ENCODE data around the gene MFAP2. TPM values are rescaled to one million over a fixed set of nuclear protein-coding genes. Genes with fewer than 3 reads are reported as not detected.
A peak's percentile ranks its signal among the peaks of the same experiment; 100 is the strongest.

Gene MFAP2
- total RNA-seq, 1 experiment from 2014 or later = 0.58 TPM

DNA sequence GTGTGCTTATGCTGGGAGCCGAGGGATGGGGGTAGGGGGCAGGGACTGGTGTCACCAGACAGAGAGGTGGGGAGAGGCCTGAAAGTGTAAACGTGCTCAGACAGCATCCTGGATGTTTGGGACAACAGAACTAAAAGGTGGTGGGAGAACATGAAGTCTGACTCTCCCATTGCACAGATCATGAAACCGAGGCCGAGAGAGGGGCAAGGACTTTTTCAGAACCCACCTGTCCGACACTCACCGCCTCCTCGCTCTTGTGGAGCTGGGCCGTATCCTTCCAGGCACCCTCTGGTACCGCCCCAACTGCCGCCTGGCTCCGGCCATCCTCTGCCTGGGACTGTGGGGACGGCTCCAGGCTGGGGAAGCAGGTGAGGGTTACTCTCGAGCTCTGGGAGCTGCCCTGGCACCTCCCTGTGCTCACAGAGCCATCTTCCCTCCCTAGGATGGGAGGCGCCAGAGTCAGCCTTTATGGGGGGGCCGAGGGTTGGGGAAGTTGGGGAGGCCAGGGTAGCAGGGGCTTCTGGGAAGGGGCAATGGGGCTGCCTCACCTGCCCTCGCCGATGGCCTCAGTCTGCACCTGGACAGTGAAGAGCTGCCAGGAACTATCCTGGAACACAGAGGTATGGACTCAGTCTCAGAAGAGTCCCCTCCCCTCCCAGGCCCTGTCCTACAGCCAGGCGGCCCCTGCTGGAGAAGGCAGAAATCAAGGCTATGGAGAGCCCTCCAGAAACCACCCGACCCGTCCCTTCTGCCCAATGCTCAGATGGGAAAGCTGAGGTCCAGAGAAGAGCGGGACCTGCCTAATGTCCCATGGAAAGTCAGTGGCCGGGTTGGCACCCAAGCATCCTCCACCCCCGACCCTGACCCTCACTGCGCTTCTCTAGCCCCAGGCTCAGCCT is 24.3 kb upstream of the MFAP2 start:
- no peaks in the 10 kb centered on the region for H3K27me3 Mint-ChIP-seq (ENCODE audit: insufficient read depth, unreplicated experiment)
- H3K4me1 Mint-ChIP-seq (ENCODE audit: insufficient read depth, unreplicated experiment) = peaks cover 8% of the 10 kb centered on the region
- TF ChIP-seq, protein P1, sequence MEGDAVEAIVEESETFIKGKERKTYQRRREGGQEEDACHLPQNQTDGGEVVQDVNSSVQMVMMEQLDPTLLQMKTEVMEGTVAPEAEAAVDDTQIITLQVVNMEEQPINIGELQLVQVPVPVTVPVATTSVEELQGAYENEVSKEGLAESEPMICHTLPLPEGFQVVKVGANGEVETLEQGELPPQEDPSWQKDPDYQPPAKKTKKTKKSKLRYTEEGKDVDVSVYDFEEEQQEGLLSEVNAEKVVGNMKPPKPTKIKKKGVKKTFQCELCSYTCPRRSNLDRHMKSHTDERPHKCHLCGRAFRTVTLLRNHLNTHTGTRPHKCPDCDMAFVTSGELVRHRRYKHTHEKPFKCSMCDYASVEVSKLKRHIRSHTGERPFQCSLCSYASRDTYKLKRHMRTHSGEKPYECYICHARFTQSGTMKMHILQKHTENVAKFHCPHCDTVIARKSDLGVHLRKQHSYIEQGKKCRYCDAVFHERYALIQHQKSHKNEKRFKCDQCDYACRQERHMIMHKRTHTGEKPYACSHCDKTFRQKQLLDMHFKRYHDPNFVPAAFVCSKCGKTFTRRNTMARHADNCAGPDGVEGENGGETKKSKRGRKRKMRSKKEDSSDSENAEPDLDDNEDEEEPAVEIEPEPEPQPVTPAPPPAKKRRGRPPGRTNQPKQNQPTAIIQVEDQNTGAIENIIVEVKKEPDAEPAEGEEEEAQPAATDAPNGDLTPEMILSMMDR (IDR thresholded peaks at IDR 0.05; ENCODE audit: unreplicated experiment) = no peak
- DNase-seq (ENCODE audit: unreplicated experiment) = no peak
- H3K9me3 Mint-ChIP-seq (ENCODE audit: unreplicated experiment) = no peaks in the 10 kb centered on the region
- H3K36me3 Mint-ChIP-seq (ENCODE audit: insufficient read depth, unreplicated experiment) = peaks cover 35% of the 10 kb centered on the region
- BruUV-seq (replicated peaks) = no TSS peak
- no peak overlapping the region for H3K4me3 Mint-ChIP-seq (ENCODE audit: unreplicated experiment)
- intact Hi-C loops (cut with micrococcal nuclease) = no loop called here
- peak overlapping the region; percentile 54 for H3K27ac Mint-ChIP-seq (ENCODE audit: low read depth, unreplicated experiment)
- ChIA-PET CTCF (interaction anchor here (0.9 to 1.2 kb wide), 2 partner anchors 43 to 53 kb away, joined by 3 to 6 read pairs; no protein-coding TSS in a partner anchor), POLR2A (interaction anchor here (0.7 to 1.5 kb wide), 8 partner anchors 8 to 56 kb away, joined by 3 to 8 read pairs (median 6); partner anchors contain the start of genes ATP13A2 and MFAP2)

DNA sequence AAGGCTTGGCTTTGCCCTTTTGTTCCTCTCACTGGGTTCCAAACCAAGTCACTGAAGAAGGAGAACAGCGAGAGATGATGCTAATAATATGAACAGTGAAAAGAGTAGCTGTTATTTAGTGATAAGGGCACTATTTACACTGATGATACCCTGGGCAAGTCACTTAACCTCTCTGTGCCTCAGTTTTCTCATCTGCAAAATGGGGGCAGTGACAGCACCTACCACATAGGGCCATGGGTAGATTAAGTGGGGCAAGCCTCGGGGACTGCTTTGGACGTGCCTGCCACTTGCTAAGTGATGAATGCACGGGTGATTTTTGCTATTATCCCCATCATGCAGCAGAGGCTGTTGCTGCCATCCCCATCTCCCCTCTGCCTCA is 22.1 kb upstream of the MFAP2 start:
- ChIA-PET POLR2A (interaction anchor here (0.7 to 0.9 kb wide), 2 partner anchors 21 to 23 kb away, joined by 3 read pairs; no protein-coding TSS in a partner anchor), CTCF (interaction anchor here (0.6 kb wide), 2 partner anchors 37 to 52 kb away, joined by 3 to 4 read pairs; no protein-coding TSS in a partner anchor)
- H3K27ac Mint-ChIP-seq (ENCODE audit: low read depth, unreplicated experiment) = no peak overlapping the region
- DNase-seq (ENCODE audit: unreplicated experiment) = no peak
- no peaks in the 10 kb centered on the region for H3K27me3 Mint-ChIP-seq (ENCODE audit: insufficient read depth, unreplicated experiment)
- peaks cover 52% of the 10 kb centered on the region for H3K36me3 Mint-ChIP-seq (ENCODE audit: insufficient read depth, unreplicated experiment)
- no peak overlapping the region for H3K4me3 Mint-ChIP-seq (ENCODE audit: unreplicated experiment)
- intact Hi-C loops (cut with micrococcal nuclease) = loop anchor here (2.0 kb wide), 1 partner anchor 52 kb away; no protein-coding TSS in a partner anchor
- TF ChIP-seq, protein P1 (IDR thresholded peaks at IDR 0.05; ENCODE audit: unreplicated experiment) = no peak
- no TSS peak for BruUV-seq (replicated peaks)
- no peaks in the 10 kb centered on the region for H3K9me3 Mint-ChIP-seq (ENCODE audit: unreplicated experiment)
- H3K4me1 Mint-ChIP-seq (ENCODE audit: insufficient read depth, unreplicated experiment) = peaks cover 8% of the 10 kb centered on the region

DNA sequence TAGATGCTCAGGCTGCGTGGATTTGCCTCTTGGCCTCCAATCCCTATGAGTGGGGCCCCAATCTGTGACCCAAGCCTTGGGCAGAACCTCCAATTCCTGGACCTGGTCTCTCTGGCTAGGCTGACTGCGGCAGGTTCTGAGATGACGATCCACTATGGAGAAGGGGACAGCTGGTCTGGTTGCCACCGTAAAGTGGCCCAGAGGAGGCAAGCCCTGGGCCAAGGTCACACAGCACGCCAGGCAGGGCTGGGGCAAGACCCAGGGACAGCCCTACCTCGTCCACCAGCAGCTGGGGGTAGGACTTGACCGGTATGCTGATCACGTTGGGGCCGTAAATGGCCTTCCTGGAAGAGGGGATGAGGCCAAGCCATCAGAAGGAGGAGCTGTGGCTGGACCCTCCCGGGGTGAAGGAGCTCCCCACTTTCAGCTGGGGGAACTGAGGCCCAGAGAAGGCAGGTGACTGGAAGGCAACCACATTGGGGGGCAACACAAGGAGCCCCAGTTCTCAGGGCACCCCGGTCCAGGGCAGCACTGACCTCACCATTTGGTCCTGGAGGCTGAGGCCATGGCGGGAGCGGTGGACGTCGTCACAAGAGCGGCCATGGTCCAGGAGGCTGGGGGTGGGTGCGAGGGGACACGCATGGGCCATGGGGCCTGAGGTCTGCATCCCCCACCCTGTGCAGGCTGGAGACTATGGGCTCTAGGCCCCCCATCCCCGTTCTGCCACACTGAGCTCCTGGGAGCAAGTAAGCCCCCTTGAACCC is 21.5 kb upstream of the MFAP2 start:
- TF ChIP-seq, protein P1 (IDR thresholded peaks at IDR 0.05; ENCODE audit: unreplicated experiment) = no peak
- DNase-seq (ENCODE audit: unreplicated experiment) = no peak
- no TSS peak for BruUV-seq (replicated peaks)
- Mint-ChIP-seq H3K9me3 (ENCODE audit: unreplicated experiment) (no peaks in the 10 kb centered on the region), H3K4me1 (ENCODE audit: insufficient read depth, unreplicated experiment) (peaks cover 8% of the 10 kb centered on the region), H3K4me3 (ENCODE audit: unreplicated experiment) (no peak overlapping the region), H3K36me3 (ENCODE audit: insufficient read depth, unreplicated experiment) (peaks cover 56% of the 10 kb centered on the region), H3K27ac (ENCODE audit: low read depth, unreplicated experiment) (no peak overlapping the region), H3K27me3 (ENCODE audit: insufficient read depth, unreplicated experiment) (no peaks in the 10 kb centered on the region)
- intact Hi-C loops (cut with micrococcal nuclease) = loop anchor here (2.0 kb wide), 1 partner anchor 51 kb away; no protein-coding TSS in a partner anchor
- ChIA-PET CTCF (interaction anchor here (0.6 to 1.2 kb wide), 5 partner anchors 8 to 52 kb away, joined by 3 to 4 read pairs (median 3); no protein-coding TSS in a partner anchor), POLR2A (interaction anchor here (0.7 to 0.9 kb wide), 2 partner anchors 20 to 23 kb away, joined by 3 read pairs; no protein-coding TSS in a partner anchor)

All from MCF 10A (cell line).